Measurements from ENCODE around the gene NPTN. TPM values are rescaled to one million over a fixed set of nuclear protein-coding genes. Genes with fewer than 3 reads are reported as not detected.

The NPTN gene
- total and polyA plus RNA-seq, 11 donors, result 89.3 to 264 (median 197) TPM

DNA sequence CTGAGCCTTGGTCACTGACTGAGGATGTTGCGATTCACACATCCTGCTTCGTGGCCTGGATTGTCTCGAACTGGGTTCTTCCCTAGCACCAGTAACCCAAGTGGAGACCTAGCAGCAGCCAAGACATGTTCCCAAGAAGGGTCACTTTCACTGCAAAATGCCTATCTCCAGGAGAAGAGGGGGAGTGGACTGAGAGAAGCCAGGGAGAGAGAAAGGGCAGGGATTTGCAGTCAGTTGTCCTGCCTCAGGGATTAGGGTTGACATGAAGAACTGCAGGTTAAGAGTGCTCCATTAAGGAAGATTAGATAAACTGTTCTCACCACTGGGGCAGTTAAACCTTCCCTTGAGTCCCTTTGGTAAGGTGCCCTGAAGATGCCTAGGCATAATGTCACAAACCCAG, 45.3 kb upstream of the NPTN start:
- intact Hi-C loops (cut with DNase I), result no loop called here

DNA sequence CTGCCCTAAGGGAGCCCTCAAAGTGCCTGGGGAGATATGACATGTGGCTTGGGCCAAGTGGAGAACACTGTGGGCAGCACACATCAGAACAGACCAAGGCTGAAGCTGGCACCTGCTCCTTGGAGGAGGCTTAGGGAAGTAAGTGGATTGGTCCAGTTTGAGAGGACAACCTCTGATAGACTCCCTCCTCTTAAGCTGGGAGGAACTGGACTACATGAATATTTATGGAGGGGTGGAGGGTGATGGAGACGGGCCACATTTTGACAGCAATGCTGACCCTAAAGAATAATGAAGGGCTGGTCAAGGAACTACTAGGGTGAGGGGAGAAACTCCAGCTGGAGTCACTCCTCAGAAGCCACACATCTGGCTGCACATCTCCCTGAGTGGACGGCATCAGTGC, 44.5 kb upstream of the NPTN start:
- intact Hi-C loops (cut with DNase I), result loop anchor here in 9 of 10 donors (1.0 to 2.0 kb wide), 3 partner anchors 21 to 23 kb away; no protein-coding TSS in a partner anchor
- H3K27ac ChIP-seq, result no peak overlapping the region
- ATAC-seq (no peak), DNase-seq (no peak)
- H3K36me3 ChIP-seq, result no peaks in the 10 kb centered on the region
- peaks cover 0 to 11% (median 0%) of the 10 kb centered on the region in 12 donors for H3K4me1 ChIP-seq
- no peaks in the 10 kb centered on the region for H3K9me3 ChIP-seq
- H3K4me3 ChIP-seq, result no peak overlapping the region
- peaks cover 0 to 14% (median 0%) of the 10 kb centered on the region in 9 donors for H3K27me3 ChIP-seq
- WGBS, 4 donors, result 78 to 94% (median 81%) methylated on average over 2 of the region's 2 CpGs
- TF ChIP-seq, protein P1, sequence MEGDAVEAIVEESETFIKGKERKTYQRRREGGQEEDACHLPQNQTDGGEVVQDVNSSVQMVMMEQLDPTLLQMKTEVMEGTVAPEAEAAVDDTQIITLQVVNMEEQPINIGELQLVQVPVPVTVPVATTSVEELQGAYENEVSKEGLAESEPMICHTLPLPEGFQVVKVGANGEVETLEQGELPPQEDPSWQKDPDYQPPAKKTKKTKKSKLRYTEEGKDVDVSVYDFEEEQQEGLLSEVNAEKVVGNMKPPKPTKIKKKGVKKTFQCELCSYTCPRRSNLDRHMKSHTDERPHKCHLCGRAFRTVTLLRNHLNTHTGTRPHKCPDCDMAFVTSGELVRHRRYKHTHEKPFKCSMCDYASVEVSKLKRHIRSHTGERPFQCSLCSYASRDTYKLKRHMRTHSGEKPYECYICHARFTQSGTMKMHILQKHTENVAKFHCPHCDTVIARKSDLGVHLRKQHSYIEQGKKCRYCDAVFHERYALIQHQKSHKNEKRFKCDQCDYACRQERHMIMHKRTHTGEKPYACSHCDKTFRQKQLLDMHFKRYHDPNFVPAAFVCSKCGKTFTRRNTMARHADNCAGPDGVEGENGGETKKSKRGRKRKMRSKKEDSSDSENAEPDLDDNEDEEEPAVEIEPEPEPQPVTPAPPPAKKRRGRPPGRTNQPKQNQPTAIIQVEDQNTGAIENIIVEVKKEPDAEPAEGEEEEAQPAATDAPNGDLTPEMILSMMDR (IDR thresholded peaks at IDR 0.05), result no peak
- no peak for TF ChIP-seq POLR2A (IDR thresholded peaks at IDR 0.05)

More for the DNA sequence above, 45.3 kb upstream of the NPTN start:
- H3K36me3 ChIP-seq, result no peaks in the 10 kb centered on the region
- TF ChIP-seq, protein P1 (IDR thresholded peaks at IDR 0.05), result no peak
- no peak for TF ChIP-seq POLR2A (IDR thresholded peaks at IDR 0.05)
- ATAC-seq, result no peak
- H3K4me3 ChIP-seq, result no peak overlapping the region
- WGBS, 4 donors, result 64 to 88% (median 73%) methylated on average over 3 of the region's 3 CpGs
- peaks cover 0 to 9% (median 0%) of the 10 kb centered on the region in 9 donors for H3K27me3 ChIP-seq
- no peaks in the 10 kb centered on the region for H3K9me3 ChIP-seq
- H3K27ac ChIP-seq, result no peak overlapping the region
- H3K4me1 ChIP-seq, result peaks cover 0 to 15% (median 2%) of the 10 kb centered on the region in 12 donors
- no peak for DNase-seq

DNA sequence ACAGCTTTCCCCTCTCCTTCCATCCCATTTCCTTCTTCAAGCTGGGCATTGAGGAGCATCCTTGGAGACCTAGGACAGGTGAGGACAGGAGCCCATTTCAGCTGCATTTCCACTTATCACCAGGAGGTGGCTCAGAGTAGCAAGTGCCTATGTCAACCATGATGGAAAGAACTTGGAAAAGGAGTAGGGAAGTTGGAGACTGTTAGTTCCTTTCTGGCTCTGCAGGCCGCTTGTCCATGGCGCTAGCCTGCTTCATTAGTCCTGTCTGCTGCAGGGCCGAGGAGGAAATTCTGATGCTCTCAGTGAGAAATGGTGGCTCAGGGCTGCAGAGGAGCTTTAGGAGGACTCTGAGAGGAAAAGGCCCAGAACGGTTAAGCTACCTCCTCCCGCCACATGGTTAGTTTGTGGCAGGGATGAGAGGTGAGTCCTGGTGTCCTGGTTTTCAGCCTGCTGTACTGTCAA, 44.0 kb upstream of the NPTN start:
- H3K36me3 ChIP-seq, result no peaks in the 10 kb centered on the region
- peaks cover 0 to 14% (median 0%) of the 10 kb centered on the region in 9 donors for H3K27me3 ChIP-seq
- intact Hi-C loops (cut with DNase I), result loop anchor here in 9 of 10 donors (1.0 to 2.0 kb wide), 3 partner anchors 22 to 24 kb away; no protein-coding TSS in a partner anchor
- WGBS, 4 donors, result 48 to 57% (median 50%) methylated on average over 5 of the region's 5 CpGs
- ATAC-seq (peak; percentile 23 to 82 (median 77)), DNase-seq (peak in 4 of 5 donors; percentile 52 to 64 (median 56))
- peaks cover 0 to 11% (median 0%) of the 10 kb centered on the region in 12 donors for H3K4me1 ChIP-seq
- no peaks in the 10 kb centered on the region for H3K9me3 ChIP-seq
- TF ChIP-seq, protein P1 (IDR thresholded peaks at IDR 0.05), result peak; percentile 73 to 88 (median 82)
- no peak for TF ChIP-seq POLR2A (IDR thresholded peaks at IDR 0.05)
- no peak overlapping the region for H3K4me3 ChIP-seq
- H3K27ac ChIP-seq, result no peak overlapping the region

DNA sequence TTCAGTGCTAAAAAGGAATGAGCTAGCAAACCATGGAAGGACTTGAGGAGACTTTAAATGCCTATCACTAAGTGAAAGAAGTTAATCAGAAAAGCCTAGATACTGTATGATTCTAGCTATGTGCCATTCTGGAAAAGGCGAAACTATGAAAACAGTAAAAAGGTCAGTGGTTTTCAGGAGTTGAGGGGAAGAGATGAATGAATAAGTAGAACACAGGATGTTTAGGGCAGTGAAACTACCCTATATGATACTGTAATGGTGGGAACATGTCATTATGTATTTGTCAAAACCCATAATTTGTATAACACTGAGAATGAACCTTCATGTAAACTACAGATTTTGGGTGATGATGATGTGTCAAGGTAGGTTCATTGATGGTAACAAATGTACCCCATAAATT, 41.4 kb upstream of the NPTN start:
- 97 to 98% (median 98%) methylated on average over 1 of the region's 1 CpG for WGBS, 4 donors
- H3K36me3 ChIP-seq, result no peaks in the 10 kb centered on the region
- ATAC-seq (no peak), DNase-seq (no peak)
- intact Hi-C loops (cut with DNase I), result no loop called here
- peaks cover 0 to 6% (median 0%) of the 10 kb centered on the region in 12 donors for H3K4me1 ChIP-seq
- peaks cover 0 to 33% (median 6%) of the 10 kb centered on the region in 9 donors for H3K27me3 ChIP-seq
- no peak overlapping the region for H3K4me3 ChIP-seq
- H3K27ac ChIP-seq, result no peak overlapping the region
- TF ChIP-seq, protein P1 (IDR thresholded peaks at IDR 0.05), result no peak
- no peak for TF ChIP-seq POLR2A (IDR thresholded peaks at IDR 0.05)
- no peaks in the 10 kb centered on the region for H3K9me3 ChIP-seq
